Adrenal gland (tissue), 5 donors: ENCODE data around the gene KAZN.

Experiments used
- POLR2A ChIP-seq, 2 donors: fragments of 450-650 bp; IDR thresholded peaks; one replicate each; pipeline ENCODE4 v1.6.1; 2017; ENCODE audit warnings: antibody characterized with exemption in 2 of 2, mild to moderate bottlenecking in 2 of 2, moderate library complexity in 1 of 2
- TF ChIP-seq, protein P1 (sequence below), 6 experiments: fragments of 450-650 bp in 4 of 6; fragments of 200-600 bp in 2 of 6; sonication (generic) in 1 of 6; IDR thresholded peaks; 1 replicate in 5 of 6; 2 replicates in 1 of 6; pipeline versions ENCODE4 v1.5.1 to v1.8.0; 2016 to 2021; ENCODE audit warnings: antibody characterized with exemption in 6 of 6, mild to moderate bottlenecking in 2 of 6, moderate library complexity in 1 of 6
- donor health status: DM: no; HTN: no; CAD: no.

DNA sequence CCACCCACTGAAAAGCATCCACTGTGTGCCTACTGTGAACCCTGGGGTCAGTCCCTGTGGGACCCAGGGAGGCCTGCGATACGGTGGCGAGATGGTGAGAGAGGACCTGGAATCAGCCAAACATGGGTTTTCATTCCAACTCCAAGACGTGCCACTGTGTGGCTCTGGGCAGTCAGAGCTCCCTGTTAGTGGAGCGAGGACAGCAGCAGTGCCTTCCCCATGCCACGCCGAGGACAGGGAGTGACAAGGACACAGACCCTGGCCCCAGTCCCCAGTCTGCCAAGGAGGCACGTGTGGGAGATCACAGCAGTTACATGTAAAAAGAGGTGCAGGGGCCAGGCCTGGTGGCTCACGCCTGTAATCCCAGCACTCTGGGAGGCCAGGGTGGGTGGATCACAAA is 504.2 kb downstream of the KAZN start:
- TF ChIP-seq, protein P1, sequence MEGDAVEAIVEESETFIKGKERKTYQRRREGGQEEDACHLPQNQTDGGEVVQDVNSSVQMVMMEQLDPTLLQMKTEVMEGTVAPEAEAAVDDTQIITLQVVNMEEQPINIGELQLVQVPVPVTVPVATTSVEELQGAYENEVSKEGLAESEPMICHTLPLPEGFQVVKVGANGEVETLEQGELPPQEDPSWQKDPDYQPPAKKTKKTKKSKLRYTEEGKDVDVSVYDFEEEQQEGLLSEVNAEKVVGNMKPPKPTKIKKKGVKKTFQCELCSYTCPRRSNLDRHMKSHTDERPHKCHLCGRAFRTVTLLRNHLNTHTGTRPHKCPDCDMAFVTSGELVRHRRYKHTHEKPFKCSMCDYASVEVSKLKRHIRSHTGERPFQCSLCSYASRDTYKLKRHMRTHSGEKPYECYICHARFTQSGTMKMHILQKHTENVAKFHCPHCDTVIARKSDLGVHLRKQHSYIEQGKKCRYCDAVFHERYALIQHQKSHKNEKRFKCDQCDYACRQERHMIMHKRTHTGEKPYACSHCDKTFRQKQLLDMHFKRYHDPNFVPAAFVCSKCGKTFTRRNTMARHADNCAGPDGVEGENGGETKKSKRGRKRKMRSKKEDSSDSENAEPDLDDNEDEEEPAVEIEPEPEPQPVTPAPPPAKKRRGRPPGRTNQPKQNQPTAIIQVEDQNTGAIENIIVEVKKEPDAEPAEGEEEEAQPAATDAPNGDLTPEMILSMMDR (IDR thresholded peaks at IDR 0.05) = no peak
- no peak for TF ChIP-seq POLR2A (IDR thresholded peaks at IDR 0.05)
